ENCODE measurements around the gene PSMD14. TPM values are rescaled to one million over a fixed set of nuclear protein-coding genes. Genes with fewer than 3 reads are reported as not detected.

The PSMD14 gene
- total and polyA plus RNA-seq, 2 donors (not counting 1 experiment from before 2014, with no cell fraction given) = 69.2 to 87.5 TPM

DNA sequence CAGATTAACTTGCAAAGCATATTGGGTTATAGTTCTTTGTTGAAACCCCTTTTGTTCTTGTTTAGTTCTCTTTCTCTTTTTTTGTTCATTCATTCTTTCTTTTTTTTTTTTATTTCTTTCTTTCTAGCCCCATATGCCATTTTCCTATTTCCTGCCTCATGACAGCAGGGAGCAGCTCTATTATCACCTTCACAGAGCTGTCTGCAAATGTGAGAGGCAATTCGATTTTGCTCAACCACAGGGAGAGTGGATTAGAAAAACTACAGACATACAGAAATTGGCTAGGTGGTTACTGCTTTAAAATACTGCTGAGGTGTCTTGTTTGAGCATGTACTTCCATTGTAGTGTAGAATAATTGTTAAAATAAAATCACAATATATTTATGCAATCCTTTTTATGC, 63.6 kb downstream of the PSMD14 start:
- H3K4me1 ChIP-seq (ENCODE audit: control insufficient read depth, extremely low read depth, insufficient read depth, low read length) = no peaks in the 10 kb centered on the region
- TF ChIP-seq, protein P1, sequence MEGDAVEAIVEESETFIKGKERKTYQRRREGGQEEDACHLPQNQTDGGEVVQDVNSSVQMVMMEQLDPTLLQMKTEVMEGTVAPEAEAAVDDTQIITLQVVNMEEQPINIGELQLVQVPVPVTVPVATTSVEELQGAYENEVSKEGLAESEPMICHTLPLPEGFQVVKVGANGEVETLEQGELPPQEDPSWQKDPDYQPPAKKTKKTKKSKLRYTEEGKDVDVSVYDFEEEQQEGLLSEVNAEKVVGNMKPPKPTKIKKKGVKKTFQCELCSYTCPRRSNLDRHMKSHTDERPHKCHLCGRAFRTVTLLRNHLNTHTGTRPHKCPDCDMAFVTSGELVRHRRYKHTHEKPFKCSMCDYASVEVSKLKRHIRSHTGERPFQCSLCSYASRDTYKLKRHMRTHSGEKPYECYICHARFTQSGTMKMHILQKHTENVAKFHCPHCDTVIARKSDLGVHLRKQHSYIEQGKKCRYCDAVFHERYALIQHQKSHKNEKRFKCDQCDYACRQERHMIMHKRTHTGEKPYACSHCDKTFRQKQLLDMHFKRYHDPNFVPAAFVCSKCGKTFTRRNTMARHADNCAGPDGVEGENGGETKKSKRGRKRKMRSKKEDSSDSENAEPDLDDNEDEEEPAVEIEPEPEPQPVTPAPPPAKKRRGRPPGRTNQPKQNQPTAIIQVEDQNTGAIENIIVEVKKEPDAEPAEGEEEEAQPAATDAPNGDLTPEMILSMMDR (conservative IDR thresholded peaks at IDR 0.05 in 1 of 2, IDR thresholded peaks at IDR 0.05 in 1 of 2; ENCODE audit: low read depth in 1 of 2, low read length in 2 of 2) = no peak
- TF ChIP-seq EZH2 (IDR thresholded peaks at IDR 0.05; ENCODE audit: low read length, missing control alignments) = no peak
- no peak overlapping the region for H3K4me3 ChIP-seq (replicated peaks in 1 of 4; ENCODE audit: control extremely low read depth in 1 of 4, insufficient read depth in 1 of 4, low read depth in 3 of 4, low read length in 4 of 4)
- H2AFZ ChIP-seq (ENCODE audit: low read length) = no peak overlapping the region
- H3K9me3 ChIP-seq (ENCODE audit: control insufficient read depth, insufficient read depth, low read depth, low read length) = no peaks in the 10 kb centered on the region
- DNase-seq (ENCODE audit: low read depth in 2 of 2) = no peak
- H4K20me1 ChIP-seq (ENCODE audit: control insufficient read depth, extremely low read depth, insufficient read depth, low read length) = no peaks in the 10 kb centered on the region
- no peaks in the 10 kb centered on the region for H3K27me3 ChIP-seq (ENCODE audit: control insufficient read depth, insufficient read depth, low read length)
- no peak overlapping the region for H3K9ac ChIP-seq (ENCODE audit: insufficient read depth, low read length)
- H3K27ac ChIP-seq (ENCODE audit: insufficient read depth, low read length) = no peak overlapping the region
- peaks cover 2% of the 10 kb centered on the region for H3K79me2 ChIP-seq (ENCODE audit: control insufficient read depth, insufficient read depth, low read length)
- no peak overlapping the region for H3K4me2 ChIP-seq (ENCODE audit: extremely low read depth, insufficient read depth, low read length)
- peaks cover 2% of the 10 kb centered on the region for H3K36me3 ChIP-seq (ENCODE audit: control insufficient read depth, insufficient read depth, low read length)

DNA sequence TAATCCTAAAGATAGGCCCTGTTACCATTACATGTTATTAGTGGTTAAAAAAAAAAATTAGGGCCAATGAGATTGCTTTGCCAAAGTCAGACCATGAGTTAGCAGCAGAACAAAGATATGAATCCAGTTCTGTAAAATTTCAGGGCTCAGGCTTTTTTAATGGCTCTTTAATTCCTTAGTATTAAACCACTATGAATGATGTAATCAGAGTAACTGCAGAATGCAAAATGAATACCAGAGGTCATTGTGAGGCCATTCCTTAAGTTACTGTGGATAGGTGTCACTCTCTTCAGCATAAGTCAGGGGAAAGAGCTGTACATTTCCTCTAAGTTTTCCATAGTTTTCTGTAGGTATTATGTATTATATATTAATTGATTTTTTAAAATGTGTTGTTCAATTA, 65.7 kb downstream of the PSMD14 start:
- peaks cover 2% of the 10 kb centered on the region for H3K36me3 ChIP-seq (ENCODE audit: control insufficient read depth, insufficient read depth, low read length)
- no peak for TF ChIP-seq EZH2 (IDR thresholded peaks at IDR 0.05; ENCODE audit: low read length, missing control alignments)
- TF ChIP-seq, protein P1 (conservative IDR thresholded peaks at IDR 0.05 in 1 of 2, IDR thresholded peaks at IDR 0.05 in 1 of 2; ENCODE audit: low read depth in 1 of 2, low read length in 2 of 2) = no peak
- H3K79me2 ChIP-seq (ENCODE audit: control insufficient read depth, insufficient read depth, low read length) = no peaks in the 10 kb centered on the region
- no peak overlapping the region for H3K9ac ChIP-seq (ENCODE audit: insufficient read depth, low read length)
- no peak overlapping the region for H3K4me3 ChIP-seq (replicated peaks in 1 of 4; ENCODE audit: control extremely low read depth in 1 of 4, insufficient read depth in 1 of 4, low read depth in 3 of 4, low read length in 4 of 4)
- no peaks in the 10 kb centered on the region for H4K20me1 ChIP-seq (ENCODE audit: control insufficient read depth, extremely low read depth, insufficient read depth, low read length)
- no peak overlapping the region for H3K27ac ChIP-seq (ENCODE audit: insufficient read depth, low read length)
- H3K9me3 ChIP-seq (ENCODE audit: control insufficient read depth, insufficient read depth, low read depth, low read length) = no peaks in the 10 kb centered on the region
- H3K4me2 ChIP-seq (ENCODE audit: extremely low read depth, insufficient read depth, low read length) = no peak overlapping the region
- no peak overlapping the region for H2AFZ ChIP-seq (ENCODE audit: low read length)
- DNase-seq (ENCODE audit: low read depth in 2 of 2) = peak; percentile 17 to 60
- H3K4me1 ChIP-seq (ENCODE audit: control insufficient read depth, extremely low read depth, insufficient read depth, low read length) = no peaks in the 10 kb centered on the region
- no peaks in the 10 kb centered on the region for H3K27me3 ChIP-seq (ENCODE audit: control insufficient read depth, insufficient read depth, low read length)

DNA sequence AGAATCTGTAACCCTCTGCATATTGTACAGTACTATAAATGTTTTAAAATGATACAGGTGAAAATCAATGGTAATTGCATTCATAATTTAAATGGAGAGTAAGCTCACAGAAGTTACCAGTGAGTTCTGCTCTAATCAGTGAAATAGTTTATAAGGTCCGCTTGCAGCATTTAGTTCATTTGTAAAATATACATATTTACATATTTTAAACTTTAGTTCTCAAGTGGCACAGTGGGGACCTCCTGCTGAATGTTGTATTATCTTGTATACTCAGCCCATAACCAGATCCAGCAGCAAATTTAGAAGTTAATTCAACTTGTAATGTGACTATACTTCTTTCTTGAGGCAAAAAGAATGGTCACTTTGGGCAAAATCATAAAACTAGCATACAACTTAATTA, 66.2 kb downstream of the PSMD14 start:
- H3K4me2 ChIP-seq (ENCODE audit: extremely low read depth, insufficient read depth, low read length) = no peak overlapping the region
- DNase-seq (ENCODE audit: low read depth in 2 of 2) = no peak
- H3K4me3 ChIP-seq (replicated peaks in 1 of 4; ENCODE audit: control extremely low read depth in 1 of 4, insufficient read depth in 1 of 4, low read depth in 3 of 4, low read length in 4 of 4) = no peak overlapping the region
- peaks cover 2% of the 10 kb centered on the region for H3K36me3 ChIP-seq (ENCODE audit: control insufficient read depth, insufficient read depth, low read length)
- no peaks in the 10 kb centered on the region for H3K27me3 ChIP-seq (ENCODE audit: control insufficient read depth, insufficient read depth, low read length)
- no peak overlapping the region for H3K27ac ChIP-seq (ENCODE audit: insufficient read depth, low read length)
- no peaks in the 10 kb centered on the region for H4K20me1 ChIP-seq (ENCODE audit: control insufficient read depth, extremely low read depth, insufficient read depth, low read length)
- H3K79me2 ChIP-seq (ENCODE audit: control insufficient read depth, insufficient read depth, low read length) = no peaks in the 10 kb centered on the region
- no peaks in the 10 kb centered on the region for H3K4me1 ChIP-seq (ENCODE audit: control insufficient read depth, extremely low read depth, insufficient read depth, low read length)
- H3K9me3 ChIP-seq (ENCODE audit: control insufficient read depth, insufficient read depth, low read depth, low read length) = no peaks in the 10 kb centered on the region
- no peak overlapping the region for H2AFZ ChIP-seq (ENCODE audit: low read length)
- H3K9ac ChIP-seq (ENCODE audit: insufficient read depth, low read length) = no peak overlapping the region
- TF ChIP-seq EZH2 (IDR thresholded peaks at IDR 0.05; ENCODE audit: low read length, missing control alignments) = no peak
- TF ChIP-seq, protein P1 (conservative IDR thresholded peaks at IDR 0.05 in 1 of 2, IDR thresholded peaks at IDR 0.05 in 1 of 2; ENCODE audit: low read depth in 1 of 2, low read length in 2 of 2) = no peak

Data from fibroblast of lung (primary cell).